OCI-LY3 (cell line): ENCODE results near the gene EVA1B.

Experiments
- EZH2phosphoT487 ChIP-seq: fragments of 200-600 bp; shearing (Covaris generic); IDR thresholded peaks from 2 replicates; pipeline ENCODE4 v1.6.1; 2018; ENCODE audit warnings: antibody characterized with exemption, mixed run types, low read depth
- TF ChIP-seq, protein P1 (sequence below): fragments of 200-600, 300-600 bp; sonication (generic); IDR thresholded peaks from 2 replicates; pipeline ENCODE4 v1.5.1; 2014; ENCODE audit warnings: antibody characterized with exemption, low read length, low read depth

GRCh38 chr1:36367798-36368197 is 44.4 kb upstream of the EVA1B start:
- TF ChIP-seq, protein P1, sequence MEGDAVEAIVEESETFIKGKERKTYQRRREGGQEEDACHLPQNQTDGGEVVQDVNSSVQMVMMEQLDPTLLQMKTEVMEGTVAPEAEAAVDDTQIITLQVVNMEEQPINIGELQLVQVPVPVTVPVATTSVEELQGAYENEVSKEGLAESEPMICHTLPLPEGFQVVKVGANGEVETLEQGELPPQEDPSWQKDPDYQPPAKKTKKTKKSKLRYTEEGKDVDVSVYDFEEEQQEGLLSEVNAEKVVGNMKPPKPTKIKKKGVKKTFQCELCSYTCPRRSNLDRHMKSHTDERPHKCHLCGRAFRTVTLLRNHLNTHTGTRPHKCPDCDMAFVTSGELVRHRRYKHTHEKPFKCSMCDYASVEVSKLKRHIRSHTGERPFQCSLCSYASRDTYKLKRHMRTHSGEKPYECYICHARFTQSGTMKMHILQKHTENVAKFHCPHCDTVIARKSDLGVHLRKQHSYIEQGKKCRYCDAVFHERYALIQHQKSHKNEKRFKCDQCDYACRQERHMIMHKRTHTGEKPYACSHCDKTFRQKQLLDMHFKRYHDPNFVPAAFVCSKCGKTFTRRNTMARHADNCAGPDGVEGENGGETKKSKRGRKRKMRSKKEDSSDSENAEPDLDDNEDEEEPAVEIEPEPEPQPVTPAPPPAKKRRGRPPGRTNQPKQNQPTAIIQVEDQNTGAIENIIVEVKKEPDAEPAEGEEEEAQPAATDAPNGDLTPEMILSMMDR, result no peak
- no peak for TF ChIP-seq EZH2phosphoT487
